HepG2 (cell line): ENCODE results near the gene ZNF628. TPM values are rescaled to one million over a fixed set of nuclear protein-coding genes. Genes with fewer than 3 reads are reported as not detected.

Experiments
- ETV6 ChIP-seq: sonication (generic); formaldehyde crosslinking; conservative IDR thresholded peaks from 2 replicates; pipeline ENCODE4 v1.4.0; 2020; ENCODE audit warnings: missing genetic modification reagents
- HNRNPL ChIP-seq: fragments of 200-400 bp; formaldehyde crosslinking; IDR thresholded peaks from 2 replicates; pipeline ENCODE4 v1.6.1; 2017; ENCODE audit warnings: mild to moderate bottlenecking, low read depth, low read length
- IRF2 ChIP-seq: IDR thresholded peaks from 2 replicates; pipeline ENCODE4 v1.6.1; 2018; ENCODE audit warnings: missing genetic modification reagents, missing compliant biosample characterization
- ISX ChIP-seq: sonication (generic); formaldehyde crosslinking; conservative IDR thresholded peaks from 2 replicates; pipeline ENCODE4 v1.5.0; 2020; ENCODE audit warnings: missing genetic modification reagents
- JUNB ChIP-seq: sonication (generic); formaldehyde crosslinking; IDR thresholded peaks from 2 replicates; pipeline ENCODE4 v1.8.0; 2022; ENCODE audit warnings: missing genetic modification reagents, mild to moderate bottlenecking, borderline replicate concordance
- KMT2A ChIP-seq: sonication (generic); formaldehyde crosslinking; IDR thresholded peaks from 2 replicates; pipeline ENCODE4 v1.4.0; 2020; ENCODE audit warnings: missing genetic modification reagents
- NAIF1 ChIP-seq: sonication (generic); formaldehyde crosslinking; IDR thresholded peaks from 2 replicates; pipeline ENCODE4 v1.5.0; 2020; ENCODE audit warnings: mild to moderate bottlenecking, missing genetic modification reagents, borderline replicate concordance
- NRL ChIP-seq: sonication (generic); formaldehyde crosslinking; IDR thresholded peaks from 2 replicates; pipeline ENCODE4 v1.5.0; 2020; ENCODE audit warnings: missing genetic modification reagents, mild to moderate bottlenecking, moderate library complexity, borderline replicate concordance
- RELA ChIP-seq: sonication (generic); formaldehyde crosslinking; IDR thresholded peaks from 2 replicates; pipeline ENCODE4 v1.4.0; 2020; ENCODE audit warnings: missing genetic modification reagents
- SPEN ChIP-seq: sonication (generic); formaldehyde crosslinking; IDR thresholded peaks from 2 replicates; pipeline ENCODE4 v1.5.1; 2020; ENCODE audit warnings: low read depth, mild to moderate bottlenecking, missing genetic modification reagents
- TEAD2 ChIP-seq: sonication (generic); formaldehyde crosslinking; IDR thresholded peaks from 2 replicates; pipeline ENCODE4 v1.9.0; 2021; ENCODE audit warnings: missing genetic modification reagents
- YY1 ChIP-seq: IDR thresholded peaks from 2 replicates; pipeline ENCODE4 v1.6.1; 2011; ENCODE audit warnings: low read length, low read depth, moderate library complexity, mild to moderate bottlenecking; ENCODE audit not compliant: insufficient read depth, insufficient replicate concordance
- ZGPAT ChIP-seq: IDR thresholded peaks from 2 replicates; pipeline ENCODE4 v1.6.1; 2016; ENCODE audit warnings: mild to moderate bottlenecking
- ZNF143 ChIP-seq: sonication (generic); formaldehyde crosslinking; IDR thresholded peaks from 2 replicates; pipeline ENCODE4 v1.4.0; 2020; ENCODE audit warnings: missing genetic modification reagents
- ZNF234 ChIP-seq: sonication (generic); formaldehyde crosslinking; conservative IDR thresholded peaks from 2 replicates; pipeline ENCODE4 v1.5.1; 2020; ENCODE audit warnings: mild to moderate bottlenecking, missing genetic modification reagents
- ZNF235 ChIP-seq: sonication (generic); formaldehyde crosslinking; IDR thresholded peaks from 2 replicates; pipeline ENCODE4 v1.8.1; 2023; ENCODE audit warnings: mild to moderate bottlenecking, missing genetic modification reagents, borderline replicate concordance
- ZNF550 ChIP-seq: sonication (generic); formaldehyde crosslinking; IDR thresholded peaks from 2 replicates; pipeline ENCODE4 v1.4.0; 2020; ENCODE audit warnings: mild to moderate bottlenecking, missing genetic modification reagents, borderline replicate concordance
- ZNF572 ChIP-seq: sonication (generic); formaldehyde crosslinking; IDR thresholded peaks from 2 replicates; pipeline ENCODE4 v1.5.1; 2020; ENCODE audit warnings: mild to moderate bottlenecking, missing genetic modification reagents
- ZNF646 ChIP-seq: sonication (generic); formaldehyde crosslinking; IDR thresholded peaks from 2 replicates; pipeline ENCODE4 v1.9.0; 2021; ENCODE audit warnings: mild to moderate bottlenecking, missing genetic modification reagents
- ZNF777 ChIP-seq: sonication (generic); formaldehyde crosslinking; IDR thresholded peaks from 2 replicates; pipeline ENCODE4 v1.4.0; 2020; ENCODE audit warnings: missing genetic modification reagents
- ZNF841 ChIP-seq: sonication (generic); formaldehyde crosslinking; IDR thresholded peaks from 2 replicates; pipeline ENCODE4 v1.8.1; 2023; ENCODE audit warnings: missing genetic modification reagents, borderline replicate concordance
- polyA plus RNA-seq, 8 experiments: library from polyadenylated mRNA; depleted of rRNA in 3 of 8; stranded (reverse) in 7 of 8; unstranded in 1 of 8; fragments of >200 nt; fragmentation: Illumina TruSeq in 4 of 8; extraction: Trizol in 4 of 8; gene quantifications; 2 replicates each; pipeline versions ENCODE4 v1.2.1 to v1.2.3, GENCODE V29; 2011 to 2016; ENCODE audit warnings: low read depth in 4 of 8, missing spikeins in 1 of 8, mixed read lengths in 1 of 8; ENCODE audit not compliant: insufficient read depth in 1 of 8
- total RNA-seq, 5 experiments: library from RNA; depleted of rRNA; stranded (reverse); fragments of >200 nt; fragmentation: Illumina TruSeq; extraction: Trizol; gene quantifications; 2 replicates each; pipeline ENCODE4 v1.2.3, GENCODE V29; 2016; ENCODE audit warnings: low read depth in 1 of 5
- TF ChIP-seq, protein P1 (sequence below), 2 experiments: fragments of 450-650 bp in 1 of 2; sonication (generic) in 1 of 2; formaldehyde crosslinking; IDR thresholded peaks; 2 replicates each; pipeline versions ENCODE4 v1.5.0 to v1.8.0; 2020 to 2022; ENCODE audit warnings: mild to moderate bottlenecking in 1 of 2, missing genetic modification reagents in 1 of 2

The ZNF628 gene
- total and polyA plus RNA-seq, 2 of the 13 experiments (the other 11 are each of a cell fraction or from before 2014, with no cell fraction given) = 0.54 to 1.2 TPM

- TF ChIP-seq ZNF646 (CRISPR knock-in tag) (no peak), RELA (CRISPR knock-in tag) (no peak), NRL (CRISPR knock-in tag) (peak; percentile 13; the same call in 1 of the 2 replicates), JUNB (no peak), ETV6 (CRISPR knock-in tag) (no peak), ZNF550 (CRISPR knock-in tag) (no peak), ZNF572 (CRISPR knock-in tag) (no peak), ZNF777 (CRISPR knock-in tag) (peak; percentile 85), NAIF1 (no peak), IRF2 (peak; percentile 83), TEAD2 (CRISPR knock-in tag) (no peak), ZNF235 (no peak), ZNF143 (peak; percentile 9; the same call in 1 of the 2 replicates), HNRNPL (peak; percentile 95), KMT2A (no peak), ZNF234 (no peak), SPEN (CRISPR knock-in tag) (peak; percentile 49; the same call in 1 of the 2 replicates), ZNF841 (CRISPR knock-in tag) (no peak), ZGPAT (peak; percentile 60; the same call in 1 of the 2 replicates), ISX (CRISPR knock-in tag) (no peak), YY1 (peak; percentile 76)
- TF ChIP-seq, protein P1, sequence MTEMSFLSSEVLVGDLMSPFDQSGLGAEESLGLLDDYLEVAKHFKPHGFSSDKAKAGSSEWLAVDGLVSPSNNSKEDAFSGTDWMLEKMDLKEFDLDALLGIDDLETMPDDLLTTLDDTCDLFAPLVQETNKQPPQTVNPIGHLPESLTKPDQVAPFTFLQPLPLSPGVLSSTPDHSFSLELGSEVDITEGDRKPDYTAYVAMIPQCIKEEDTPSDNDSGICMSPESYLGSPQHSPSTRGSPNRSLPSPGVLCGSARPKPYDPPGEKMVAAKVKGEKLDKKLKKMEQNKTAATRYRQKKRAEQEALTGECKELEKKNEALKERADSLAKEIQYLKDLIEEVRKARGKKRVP (CRISPR knock-in tag; IDR thresholded peaks at IDR 0.05) = no peak
These were observed 40.6 kb downstream of the ZNF628 start (continued) for GRCh38 chr19:55516878-55517620.
